Pons (tissue), 1 donor: ENCODE measurements around the gene ZNF597.
A peak's percentile ranks its signal among the peaks of the same experiment; 100 is the strongest.
"Not testable (repeated sequence)": the region's sequence is repeated elsewhere in the genome, so short reads cannot be mapped to it uniquely, and the experiment has no call there.

Source experiments
- DNase-seq: peaks from one replicate; pipeline ENCODE4 v3.0.0-alpha.2; 2016; ENCODE audit warnings: low spot score

ZNF597 gene

GRCh38 chr16:3475604-3476375 is 32.5 kb upstream of the ZNF597 start:
- no peak for DNase-seq

- DNase-seq, result not testable (repeated sequence)
Observed at GRCh38 chr16:3474870-3475269, 31.6 kb upstream of the ZNF597 start.

DNA sequence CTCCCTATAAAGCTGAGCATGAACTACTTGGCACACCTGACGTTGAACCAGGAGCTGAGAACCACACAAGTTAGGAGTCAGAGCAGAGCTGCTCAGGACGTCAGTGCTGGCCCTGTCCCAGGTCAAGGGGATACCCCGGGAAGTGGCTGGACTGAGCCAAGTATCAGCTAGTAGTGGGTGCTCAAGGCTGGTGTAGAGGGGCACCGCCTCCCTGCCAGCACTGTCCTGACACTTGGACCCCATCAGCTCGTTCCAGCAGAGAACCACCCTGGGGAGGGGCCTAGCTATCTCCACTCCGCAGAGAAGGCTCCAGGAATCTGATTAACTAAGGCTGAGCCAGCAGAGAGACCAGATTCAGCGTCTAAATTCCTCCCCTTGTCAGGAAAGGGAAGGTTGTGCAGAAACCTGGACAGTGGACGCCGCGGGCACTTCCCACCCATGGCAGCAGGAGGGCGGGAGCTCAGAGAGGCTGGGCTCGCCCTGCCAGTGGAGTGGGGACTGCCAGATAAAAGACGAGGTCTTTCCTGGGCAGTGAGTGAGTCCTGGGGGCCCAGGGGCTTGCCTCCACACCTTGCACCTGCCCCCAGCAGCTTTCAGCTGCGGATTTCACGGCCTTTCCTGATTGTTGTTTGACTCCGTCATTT is 31.0 kb upstream of the ZNF597 start:
- DNase-seq, result no peak

DNA sequence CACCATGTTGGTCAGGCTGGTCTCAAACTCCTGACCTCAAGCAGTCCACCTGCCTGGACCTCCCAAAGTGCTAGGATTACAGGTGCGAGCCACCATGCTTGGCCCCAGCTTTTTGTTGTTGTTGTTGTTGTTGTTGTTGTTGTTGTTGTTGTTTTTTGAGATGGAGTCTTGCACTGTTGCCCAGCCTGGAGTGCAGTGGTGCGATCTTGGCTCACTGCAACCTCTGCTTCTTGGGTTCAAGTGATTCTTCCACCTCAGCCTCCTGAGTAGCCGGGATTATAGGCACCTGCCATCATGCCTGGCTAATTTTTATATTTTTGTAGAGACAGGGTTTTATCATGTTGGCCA is 30.3 kb upstream of the ZNF597 start:
- not testable (repeated sequence) for DNase-seq

DNA sequence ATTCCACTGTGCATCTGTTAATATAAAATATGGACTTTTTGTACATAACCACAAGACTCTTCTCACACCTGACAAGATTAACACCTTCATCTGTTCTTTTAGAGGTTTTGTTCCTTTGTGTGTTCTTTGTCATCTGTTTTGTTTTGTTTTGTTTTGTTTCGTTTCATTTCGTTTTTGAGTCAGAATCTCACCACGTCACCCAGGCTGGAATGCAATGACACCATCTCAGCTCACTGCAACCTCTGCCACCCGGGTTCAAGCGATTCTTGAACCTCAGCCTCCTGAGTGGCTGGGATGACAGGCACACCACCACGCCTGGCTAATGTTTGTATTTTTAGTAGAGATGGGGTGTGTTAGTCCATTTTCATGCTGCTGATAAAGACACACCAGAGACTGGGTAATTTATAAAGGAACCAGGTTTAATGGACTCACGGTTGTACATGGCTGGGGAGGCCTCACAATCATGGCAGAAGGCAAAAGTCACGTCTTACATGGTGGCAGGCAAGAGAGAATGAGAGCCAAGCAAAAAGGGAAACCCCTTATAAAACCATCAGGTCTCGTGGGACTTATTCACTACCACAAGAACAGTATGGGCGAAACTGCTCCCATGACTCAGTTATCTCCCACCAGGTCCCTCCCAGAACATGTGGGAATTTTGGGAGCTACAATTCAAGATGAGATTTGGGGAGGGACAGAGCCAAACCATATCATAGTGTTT is 29.7 kb upstream of the ZNF597 start:
- DNase-seq, result no peak

GRCh38 chr16:3471518-3472176 is 28.3 kb upstream of the ZNF597 start:
- DNase-seq, result no peak

DNA sequence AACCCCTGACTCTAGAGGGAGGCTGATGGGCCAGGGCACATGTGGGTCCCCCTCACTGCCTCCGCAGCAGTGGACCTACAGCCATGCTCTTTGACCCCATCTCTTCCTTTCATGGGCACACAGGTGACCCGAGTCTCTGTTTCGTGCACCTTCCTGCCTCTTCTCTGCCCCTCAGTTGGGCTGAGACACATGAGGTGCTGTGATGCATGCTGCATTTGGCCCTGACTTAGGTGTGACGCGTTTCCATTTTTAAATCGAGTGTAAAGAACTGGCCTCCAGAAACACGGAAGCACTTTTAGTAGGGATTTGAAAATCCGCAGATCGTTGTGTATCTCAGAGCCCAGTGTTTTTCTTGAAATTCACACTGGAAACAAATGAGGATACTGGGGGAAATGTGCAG is 27.4 kb upstream of the ZNF597 start:
- no peak for DNase-seq

DNA sequence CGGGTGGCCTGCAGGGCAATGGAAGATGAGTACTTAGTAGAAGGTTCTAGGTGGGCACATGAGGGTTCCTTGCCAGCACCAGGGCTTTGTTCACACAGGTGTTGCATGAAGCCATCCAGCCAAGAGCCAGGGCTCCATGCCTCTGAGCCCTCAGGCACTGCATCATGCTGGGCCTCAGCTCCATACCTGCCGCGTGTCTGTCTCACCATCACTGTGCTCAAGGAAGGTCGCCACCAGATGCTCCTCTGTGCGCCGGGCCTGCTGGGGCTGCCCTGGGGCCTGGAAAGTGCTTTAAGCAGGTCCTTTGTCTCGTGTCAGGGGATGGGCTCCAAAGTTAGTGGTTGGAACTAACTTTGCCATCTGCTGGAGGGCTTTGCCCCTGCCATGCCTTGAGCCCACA is 26.4 kb upstream of the ZNF597 start:
- DNase-seq, result no peak

DNA sequence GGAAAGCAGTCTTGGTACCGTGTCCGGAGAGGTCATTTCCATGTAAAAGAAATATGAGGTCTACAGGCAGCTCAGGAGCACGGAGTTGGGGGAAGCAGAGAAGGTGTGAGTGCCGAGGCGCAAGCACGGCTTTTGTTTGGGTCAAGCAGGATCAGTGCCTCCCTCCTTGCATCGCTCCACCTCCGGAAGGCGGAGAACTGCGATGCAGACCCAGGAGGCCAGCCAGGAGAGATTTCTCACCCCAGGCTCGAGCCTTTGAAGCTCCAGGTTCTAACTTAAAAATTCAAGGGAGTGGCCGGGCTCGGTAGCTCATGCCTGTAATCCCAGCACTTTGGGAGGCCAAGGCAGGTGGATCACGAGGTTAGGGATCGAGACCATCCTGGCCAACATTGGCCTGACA is 25.2 kb upstream of the ZNF597 start:
- no peak for DNase-seq

- no peak for DNase-seq
Observed at GRCh38 chr16:3467921-3468320, 24.6 kb upstream of the ZNF597 start.

DNA sequence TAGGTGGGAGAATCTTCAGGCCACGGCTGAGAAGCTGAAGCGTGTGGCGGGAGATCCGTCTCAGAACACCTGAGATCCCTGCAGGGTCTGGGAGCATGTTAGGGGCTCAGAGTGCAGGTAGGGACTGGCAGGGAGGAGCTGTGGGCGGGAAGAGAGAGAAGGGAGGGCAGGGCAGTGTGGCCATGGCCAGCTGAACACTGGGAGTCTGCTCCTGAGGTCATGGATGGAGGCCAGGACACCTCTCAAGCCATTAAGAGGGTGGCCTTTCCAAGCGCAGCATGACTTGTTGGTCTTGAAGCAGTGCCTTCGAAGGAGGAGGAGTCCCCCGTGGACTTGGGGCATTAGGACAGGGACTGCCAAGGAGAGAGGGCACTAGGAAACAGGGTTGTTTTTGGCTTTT is 23.9 kb upstream of the ZNF597 start:
- DNase-seq, result no peak

DNA sequence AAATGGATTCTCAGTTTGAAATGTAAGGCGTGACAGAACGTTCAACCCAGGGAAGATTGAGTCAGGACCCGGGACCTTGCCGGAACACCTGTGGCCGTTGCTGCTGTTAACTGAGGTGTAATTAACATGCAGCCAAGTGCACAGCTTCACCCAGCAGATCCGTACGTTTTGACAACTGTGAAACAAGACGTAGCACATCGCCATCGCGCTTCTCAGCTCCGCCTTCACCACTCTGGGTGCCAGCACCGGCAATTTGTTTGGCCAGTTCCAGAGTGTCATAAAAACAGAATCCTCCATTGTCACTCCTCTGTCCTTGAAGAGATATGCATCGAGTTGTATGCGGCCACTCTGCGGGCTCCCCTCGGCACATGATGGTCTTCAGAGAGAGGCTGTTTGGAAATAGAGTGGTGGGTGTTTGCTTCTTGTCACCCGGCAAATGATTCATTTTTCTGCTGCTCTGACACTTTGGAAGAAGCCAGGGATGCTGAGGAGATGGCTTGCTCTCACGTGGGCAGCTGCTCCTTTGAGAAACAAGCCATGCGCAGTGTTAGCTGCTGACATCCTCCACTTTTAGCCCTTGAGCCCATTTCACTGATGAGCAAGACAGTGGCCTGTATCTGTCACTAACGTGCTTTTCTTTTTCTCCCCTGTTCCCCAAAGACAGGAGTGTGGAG is 22.7 kb upstream of the ZNF597 start:
- DNase-seq, result no peak

DNA sequence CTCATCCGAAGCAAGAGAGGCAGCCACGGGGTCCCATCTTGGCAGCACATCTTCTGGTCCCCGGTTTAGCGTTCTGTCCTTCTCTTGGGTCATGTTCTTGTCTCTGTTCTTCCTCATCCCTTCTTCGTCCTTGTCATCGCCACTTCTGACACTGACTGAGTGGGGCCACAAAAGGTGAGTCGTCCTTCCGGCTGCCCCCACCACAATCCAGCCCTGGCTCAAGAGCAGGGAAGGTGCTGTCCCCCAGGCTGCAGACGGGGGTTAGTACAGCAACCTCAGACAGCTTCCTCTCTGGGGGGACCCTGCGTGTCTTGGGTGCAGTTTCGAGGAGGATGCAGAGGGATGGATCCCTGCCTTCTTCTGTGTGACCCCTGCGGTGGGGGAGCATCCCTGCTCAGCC is 22.0 kb upstream of the ZNF597 start:
- DNase-seq, result no peak

DNA sequence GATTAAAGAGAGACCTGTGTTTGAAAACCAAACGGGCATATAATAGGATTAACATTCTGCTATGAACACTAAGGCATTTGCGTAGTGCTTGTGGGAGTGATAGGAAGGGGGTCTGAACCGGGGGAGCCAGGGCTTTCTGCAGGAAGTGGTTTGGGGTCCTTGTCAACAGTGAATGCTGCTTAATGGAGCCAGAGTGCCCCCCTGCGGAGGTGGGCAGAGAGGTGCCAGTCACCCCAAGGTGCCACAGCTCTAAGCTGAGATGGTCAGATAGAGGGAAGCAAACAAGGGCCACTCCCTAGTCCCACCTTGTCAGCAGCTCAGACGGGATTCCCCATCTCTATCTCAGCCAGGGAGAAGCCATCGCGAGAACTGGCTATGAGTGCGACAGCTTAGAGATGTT is 17.8 kb upstream of the ZNF597 start:
- no peak for DNase-seq

- DNase-seq, result no peak
Observed at GRCh38 chr16:3460585-3460984, 17.3 kb upstream of the ZNF597 start.

GRCh38 chr16:3460121-3460520 is 16.8 kb upstream of the ZNF597 start:
- no peak for DNase-seq

- no peak for DNase-seq
Observed at GRCh38 chr16:3459401-3460090, 16.2 kb upstream of the ZNF597 start.

DNA sequence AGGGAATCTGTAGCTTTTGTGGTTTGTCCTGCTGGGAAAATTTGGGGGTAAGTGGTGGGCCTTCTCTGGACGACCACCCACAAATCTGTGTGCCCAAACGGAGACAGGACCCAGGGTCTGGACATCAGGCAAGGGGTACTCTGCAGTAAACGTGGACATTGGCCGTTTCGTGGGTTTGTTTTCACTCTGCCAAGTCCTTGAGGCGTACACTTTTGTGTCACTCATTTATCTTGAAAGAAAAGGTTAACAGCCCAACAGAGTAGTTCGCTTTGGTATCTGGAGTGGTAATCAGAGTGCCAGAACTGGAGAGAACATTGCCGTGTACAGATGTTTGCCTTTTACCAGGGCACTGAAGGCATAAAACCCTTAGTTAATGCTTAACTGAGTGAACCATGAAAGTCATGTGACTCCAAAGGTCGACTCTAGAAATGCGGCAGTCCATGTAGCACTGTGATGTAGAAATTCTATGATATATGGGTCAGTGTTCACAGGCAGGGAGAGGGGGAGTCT is 15.6 kb upstream of the ZNF597 start:
- peak; percentile 35 for DNase-seq

DNA sequence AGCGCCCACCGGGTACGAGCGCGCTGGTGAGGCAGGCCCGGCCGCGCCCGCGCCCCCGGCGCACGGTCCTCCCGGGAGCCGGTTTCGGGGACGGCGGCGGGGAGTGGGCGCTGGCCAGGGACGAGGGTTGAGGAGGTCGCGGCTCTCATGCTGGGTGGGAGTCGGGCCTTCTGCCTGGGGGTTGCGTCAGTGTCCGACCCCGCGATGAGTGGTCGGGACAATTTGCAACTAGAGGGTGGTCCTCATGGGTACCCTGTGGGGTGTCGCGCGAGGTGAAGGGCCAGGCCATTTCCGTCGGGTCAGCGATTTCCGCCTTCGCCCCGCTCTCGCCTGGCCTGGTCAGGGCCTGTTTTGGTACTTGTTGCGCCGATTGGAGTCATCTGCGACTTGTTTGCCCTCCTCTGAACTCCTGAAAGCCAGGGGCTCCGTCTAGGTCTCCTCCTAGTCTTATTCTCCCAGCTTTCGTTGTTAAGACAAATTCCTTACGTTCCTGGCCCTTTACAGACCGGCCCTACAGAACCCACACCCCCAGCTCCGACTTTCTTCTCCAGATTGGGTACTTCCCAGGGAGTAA is 15.1 kb upstream of the ZNF597 start:
- DNase-seq, result peak; percentile 29

DNA sequence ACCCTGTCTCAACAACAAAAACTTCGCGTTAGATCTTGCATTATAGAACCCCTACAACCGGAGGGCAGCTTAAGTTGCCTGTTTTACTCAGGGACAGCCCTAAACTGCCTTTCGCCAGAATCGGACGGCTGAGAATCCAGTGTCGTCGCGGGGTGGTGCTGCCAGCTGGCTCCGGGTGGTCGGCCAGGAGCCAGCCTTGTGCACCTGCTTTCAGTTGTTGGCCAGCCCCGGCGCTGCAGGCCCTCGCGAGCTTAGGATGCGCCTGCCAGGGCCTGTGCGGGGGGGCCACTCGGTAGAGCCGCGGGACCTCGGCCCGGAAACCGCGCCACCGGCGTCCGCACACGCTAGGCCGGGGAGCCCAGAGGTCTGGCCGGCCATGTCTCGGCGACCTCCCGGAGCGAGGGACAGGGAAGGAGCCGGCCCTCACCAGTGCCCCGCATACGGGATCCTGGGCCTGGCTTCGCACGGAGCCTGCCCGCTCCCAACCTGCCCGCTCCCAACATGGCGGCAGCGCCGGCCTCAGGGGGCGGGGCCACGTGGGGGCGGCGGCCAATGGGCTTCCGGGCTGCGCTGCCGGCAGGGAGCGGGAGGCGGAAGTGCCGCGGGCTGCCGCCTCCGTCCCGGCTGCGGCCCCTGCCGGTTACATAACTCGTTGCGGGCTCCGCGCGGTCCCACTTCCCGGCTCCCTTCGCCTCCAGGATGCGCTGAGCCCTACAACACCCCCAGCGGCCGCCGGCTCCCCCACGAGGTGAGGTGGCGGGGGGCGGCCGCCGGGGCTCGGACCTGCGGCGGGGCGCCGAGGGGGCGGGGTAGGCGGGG is 14.3 kb upstream of the ZNF597 start:
- DNase-seq, result peak; percentile 85
